HCT116 (cell line): ENCODE data around the gene RAB36. TPM values are rescaled to one million over a fixed set of nuclear protein-coding genes. Genes with fewer than 3 reads are reported as not detected.

Source experiments
- ATAC-seq: fragments of 200-7000 bp; cut with Tn5 transposase; 2 replicates; pipeline ENCODE4 v1.9.1; 2020; ENCODE audit warnings: mild to moderate bottlenecking, moderate library complexity
- BruUV-seq: library from RNA; stranded (reverse); fragments of 400-500 nt; replicated peaks from 2 replicates; lab custom pipeline; 2021; lab: Mats Ljungman, UMichigan
- CTCF ChIA-PET: fragments of 300-600 bp; sonication (Branson Sonifier 250); formaldehyde crosslinking; loops from one replicate; lab custom pipeline; 2021; ENCODE audit warnings: antibody characterized with exemption; lab: Charles Lee
- POLR2A ChIA-PET: fragments of 300-600, 350-600 bp; sonication (Branson Sonifier 250); formaldehyde crosslinking; loops from one replicate; lab custom pipeline; 2021; ENCODE audit warnings: antibody characterized with exemption; lab: Charles Lee
- RAD21 ChIA-PET, 2 experiments: fragments of 300-600 bp; sonication (Branson Sonifier 250); formaldehyde crosslinking; loops; one replicate each; lab custom pipeline; 2023; ENCODE audit warnings: low total read pairs in 2 of 2; ENCODE audit not compliant: uncharacterized antibody in 2 of 2, unreplicated experiment in 2 of 2, low non-redundant PET in 1 of 2; lab: Charles Lee
- DNase-seq: peaks from one replicate; pipeline ENCODE4 v3.0.0-alpha.2; 2010; ENCODE audit warnings: low read depth, low spot score
- H2AFZ ChIP-seq: fragments of 200-600 bp; shearing (Covaris generic), sonication (generic); 2 replicates; pipeline ENCODE4 v1.6.1; 2017; ENCODE audit warnings: low read depth, mixed run types, mixed read lengths, antibody characterized with exemption, low read length; ENCODE audit not compliant: poor library complexity, severe bottlenecking
- H3K27ac ChIP-seq: 2 replicates; pipeline ENCODE4 v1.5.1; 2012; ENCODE audit warnings: low read depth, low read length
- H3K27me3 ChIP-seq: fragments of 200-600 bp; sonication (generic); 2 replicates; pipeline ENCODE4 v1.6.1; 2016; ENCODE audit warnings: mixed run types, low read length, mixed read lengths; ENCODE audit not compliant: insufficient read depth
- H3K36me3 ChIP-seq, 2 experiments: fragments of 200-500 bp in 1 of 2; fragments of 200-600 bp in 1 of 2; sonication (Bioruptor generic) in 1 of 2; sonication (generic) in 1 of 2; 2 replicates each; pipeline versions ENCODE4 v1.5.1 to v1.6.1; 2014 to 2016; ENCODE audit warnings: low read length in 2 of 2, inconsistent platforms in 1 of 2, mixed read lengths in 1 of 2, mixed run types in 1 of 2; ENCODE audit not compliant: insufficient read depth in 2 of 2, control insufficient read depth in 1 of 2
- H3K4me1 ChIP-seq, 2 experiments: fragments of 200-600 bp in 1 of 2; sonication (generic) in 1 of 2; 2 replicates each; pipeline versions ENCODE4 v1.5.1 to v1.6.1; 2012 to 2017; ENCODE audit warnings: low read length in 2 of 2, inconsistent platforms in 1 of 2, mild to moderate bottlenecking in 1 of 2, mixed read lengths in 1 of 2, mixed run types in 1 of 2, moderate library complexity in 1 of 2; ENCODE audit not compliant: insufficient read depth in 2 of 2, control insufficient read depth in 1 of 2
- H3K4me2 ChIP-seq: fragments of 200-600 bp; sonication (generic); 2 replicates; pipeline ENCODE4 v1.6.1; 2017; ENCODE audit warnings: mixed run types, low read length, mixed read lengths
- H3K4me3 ChIP-seq, 2 experiments: fragments of 200-600 bp in 1 of 2; sonication (generic) in 1 of 2; replicated peaks in 1 of 2; 2 replicates each; pipeline ENCODE4 v1.5.1; 2011 to 2016; ENCODE audit warnings: low read length in 2 of 2, control low read depth in 1 of 2, low read depth in 1 of 2, mild to moderate bottlenecking in 1 of 2, mixed read lengths in 1 of 2, mixed run types in 1 of 2
- H3K79me2 ChIP-seq: fragments of 200-600 bp; sonication (generic); 2 replicates; pipeline ENCODE4 v1.6.1; 2017; ENCODE audit warnings: mild to moderate bottlenecking, mixed run types, low read length, moderate library complexity, mixed read lengths; ENCODE audit not compliant: insufficient read depth
- H3K9ac ChIP-seq: fragments of 200-600 bp; sonication (generic); 2 replicates; pipeline ENCODE4 v1.6.1; 2016; ENCODE audit warnings: low read length, mixed read lengths
- H3K9me2 ChIP-seq: fragments of 200-600 bp; sonication (generic), shearing (Covaris generic); 2 replicates; pipeline ENCODE4 v1.6.1; 2017; ENCODE audit warnings: mixed run types, mild to moderate bottlenecking, moderate library complexity; ENCODE audit not compliant: insufficient read depth
- H3K9me3 ChIP-seq, 2 experiments: fragments of 200-500 bp in 1 of 2; fragments of 200-600 bp in 1 of 2; sonication (Bioruptor generic) in 1 of 2; sonication (generic) in 1 of 2; 2 replicates each; pipeline ENCODE4 v1.6.1; 2014 to 2017; ENCODE audit warnings: low read length in 2 of 2, mixed read lengths in 2 of 2, inconsistent platforms in 1 of 2, low read depth in 1 of 2, mild to moderate bottlenecking in 1 of 2, mixed run types in 1 of 2, moderate library complexity in 1 of 2; ENCODE audit not compliant: control insufficient read depth in 1 of 2, insufficient read depth in 1 of 2
- H4K20me1 ChIP-seq: fragments of 200-600 bp; sonication (generic), shearing (Covaris generic); 2 replicates; pipeline ENCODE4 v1.6.1; 2017; ENCODE audit warnings: mixed run types, mild to moderate bottlenecking, moderate library complexity; ENCODE audit not compliant: insufficient read depth
- ATF3 ChIP-seq: IDR thresholded peaks from 2 replicates; pipeline ENCODE4 v1.6.1; 2012
- CBX3 ChIP-seq: IDR thresholded peaks from 2 replicates; pipeline ENCODE4 v1.6.1; 2012; ENCODE audit warnings: low read depth
- CTCF ChIP-seq, 3 experiments: fragments of 200-600 bp in 1 of 3; sonication (generic) in 1 of 3; IDR thresholded peaks in 2 of 3; conservative IDR thresholded peaks in 1 of 3; 2 replicates each; pipeline ENCODE4 v1.5.1; 2012 to 2017; ENCODE audit warnings: low read depth in 2 of 3, low read length in 2 of 3, antibody characterized with exemption in 1 of 3, borderline replicate concordance in 1 of 3, control low read depth in 1 of 3, mild to moderate bottlenecking in 1 of 3, mixed read lengths in 1 of 3, mixed run types in 1 of 3, moderate library complexity in 1 of 3; ENCODE audit not compliant: insufficient read depth in 1 of 3
- EGR1 ChIP-seq: IDR thresholded peaks from 2 replicates; pipeline ENCODE4 v1.6.1; 2012; ENCODE audit warnings: low read depth
- JUND ChIP-seq: IDR thresholded peaks from 2 replicates; pipeline ENCODE4 v1.6.1; 2012
- MAX ChIP-seq: IDR thresholded peaks from 2 replicates; pipeline ENCODE4 v1.6.1; 2012
- POLR2A ChIP-seq: IDR thresholded peaks from 2 replicates; pipeline ENCODE4 v1.7.0; 2011; ENCODE audit warnings: borderline replicate concordance; ENCODE audit not compliant: insufficient read depth, insufficient read length; ENCODE audit errors: extremely low read depth
- RAD21 ChIP-seq: IDR thresholded peaks from 2 replicates; pipeline ENCODE4 v1.6.1; 2012; ENCODE audit warnings: low read depth, mild to moderate bottlenecking
- SIN3A ChIP-seq: IDR thresholded peaks from 2 replicates; pipeline ENCODE4 v1.6.1; 2012; ENCODE audit warnings: low read depth
- SRF ChIP-seq: IDR thresholded peaks from 2 replicates; pipeline ENCODE4 v1.6.1; 2012; ENCODE audit warnings: low read depth
- TCF7L2 ChIP-seq: IDR thresholded peaks from 2 replicates; pipeline ENCODE4 v1.7.0; 2011; ENCODE audit warnings: borderline replicate concordance, inconsistent platforms; ENCODE audit not compliant: insufficient read depth, insufficient read length; ENCODE audit errors: extremely low read depth
- YY1 ChIP-seq: IDR thresholded peaks from 2 replicates; pipeline ENCODE4 v1.6.1; 2011; ENCODE audit warnings: low read length, low read depth, moderate library complexity, mild to moderate bottlenecking; ENCODE audit not compliant: insufficient replicate concordance; ENCODE audit errors: extremely low read depth
- ZFX ChIP-seq: fragments of 450-650 bp; IDR thresholded peaks from 2 replicates; pipeline ENCODE4 v1.6.1; 2017
- intact Hi-C: fragments of 100-400 bp; cut with micrococcal nuclease; formaldehyde crosslinking; loops from 2 replicates; pipeline ENCODE4 v1.10.0; 2022
- total RNA-seq: library from RNA; stranded (reverse); gene quantifications from one replicate; pipeline ENCODE4 v1.2.1, GENCODE V29; 2021; ENCODE audit not compliant: unreplicated experiment
- TF ChIP-seq, protein P1 (sequence below): IDR thresholded peaks from 2 replicates; pipeline ENCODE4 v1.6.1; 2011; ENCODE audit warnings: mild to moderate bottlenecking, low read length, moderate library complexity; ENCODE audit not compliant: insufficient replicate concordance; ENCODE audit errors: extremely low read depth
- TF ChIP-seq, protein P2 (sequence below): IDR thresholded peaks from 2 replicates; pipeline ENCODE4 v1.6.1; 2012; ENCODE audit warnings: low read depth

Gene RAB36
- total RNA-seq, 1 experiment from 2014 or later: 6.1 TPM

DNA sequence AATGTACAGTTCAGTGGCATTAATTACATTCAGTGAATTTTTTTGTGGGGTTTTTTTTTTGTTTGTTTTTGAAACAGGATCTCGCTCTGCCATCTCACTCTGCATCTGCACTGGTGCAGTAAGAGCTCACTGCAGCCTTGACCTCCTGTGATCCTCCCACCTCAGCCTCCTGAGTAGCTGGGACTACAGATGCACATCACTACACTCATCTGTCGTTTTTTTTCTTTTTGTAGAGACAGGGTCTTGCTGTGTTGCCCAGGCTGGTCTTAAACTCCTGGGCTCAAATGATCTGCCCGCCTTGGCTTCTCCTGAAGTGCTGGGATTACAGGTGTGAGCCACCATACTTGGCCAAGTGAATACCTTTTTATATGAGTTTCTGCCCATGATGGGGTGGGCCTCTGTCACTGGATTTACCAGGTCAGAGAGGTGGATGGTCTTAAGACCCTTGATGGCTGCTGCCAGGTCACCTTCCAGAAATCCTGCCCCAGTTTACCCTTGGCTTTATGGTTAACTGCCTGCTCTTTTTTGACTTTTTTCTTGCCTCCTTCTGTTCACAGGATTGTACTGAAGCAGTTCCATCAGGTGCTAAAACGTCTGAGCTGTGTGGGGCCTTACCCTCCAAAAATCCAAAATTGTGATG is 57.7 kb downstream of the RAB36 start:
- no peak for ATAC-seq
- no peaks in the 10 kb centered on the region for H3K9me3 ChIP-seq
- no peak overlapping the region for H3K9ac ChIP-seq
- H3K79me2 ChIP-seq: peaks cover 91% of the 10 kb centered on the region
- H2AFZ ChIP-seq: no peak overlapping the region
- H3K36me3 ChIP-seq: peaks cover 0 to 4% of the 10 kb centered on the region in 2 experiments; a peak in 1 of 4 replicates
- H4K20me1 ChIP-seq: no peaks in the 10 kb centered on the region; the same call in 1 of the 2 replicates
- no peaks in the 10 kb centered on the region for H3K9me2 ChIP-seq
- BruUV-seq: no TSS peak
- ChIA-PET POLR2A (no interaction called here), RAD21 (no interaction called here), CTCF (no interaction called here)
- peaks cover 0 to 6% of the 10 kb centered on the region in 2 experiments; a peak in 1 of 4 replicates for H3K4me1 ChIP-seq
- H3K4me2 ChIP-seq: no peak overlapping the region
- H3K27ac ChIP-seq: no peak overlapping the region
- intact Hi-C loops: no loop called here
- no peak for DNase-seq
- H3K4me3 ChIP-seq: no peak overlapping the region
- no peaks in the 10 kb centered on the region for H3K27me3 ChIP-seq
- TF ChIP-seq ZFX (no peak), JUND (no peak), YY1 (no peak), SIN3A (no peak), POLR2A (no peak), CTCF (IDR thresholded peaks at IDR 0.05 in 2 of 3, conservative IDR thresholded peaks at IDR 0.05 in 1 of 3; ENCODE audit: borderline replicate concordance in 1 of 3, insufficient read depth in 1 of 3, low read depth in 2 of 3, low read length in 2 of 3) (no peak), TCF7L2 (no peak), CBX3 (no peak), SRF (no peak), ATF3 (no peak), MAX (no peak), RAD21 (no peak), EGR1 (no peak)
- TF ChIP-seq, protein P1, sequence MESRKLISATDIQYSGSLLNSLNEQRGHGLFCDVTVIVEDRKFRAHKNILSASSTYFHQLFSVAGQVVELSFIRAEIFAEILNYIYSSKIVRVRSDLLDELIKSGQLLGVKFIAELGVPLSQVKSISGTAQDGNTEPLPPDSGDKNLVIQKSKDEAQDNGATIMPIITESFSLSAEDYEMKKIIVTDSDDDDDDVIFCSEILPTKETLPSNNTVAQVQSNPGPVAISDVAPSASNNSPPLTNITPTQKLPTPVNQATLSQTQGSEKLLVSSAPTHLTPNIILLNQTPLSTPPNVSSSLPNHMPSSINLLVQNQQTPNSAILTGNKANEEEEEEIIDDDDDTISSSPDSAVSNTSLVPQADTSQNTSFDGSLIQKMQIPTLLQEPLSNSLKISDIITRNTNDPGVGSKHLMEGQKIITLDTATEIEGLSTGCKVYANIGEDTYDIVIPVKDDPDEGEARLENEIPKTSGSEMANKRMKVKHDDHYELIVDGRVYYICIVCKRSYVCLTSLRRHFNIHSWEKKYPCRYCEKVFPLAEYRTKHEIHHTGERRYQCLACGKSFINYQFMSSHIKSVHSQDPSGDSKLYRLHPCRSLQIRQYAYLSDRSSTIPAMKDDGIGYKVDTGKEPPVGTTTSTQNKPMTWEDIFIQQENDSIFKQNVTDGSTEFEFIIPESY: no peak
- TF ChIP-seq, protein P2, sequence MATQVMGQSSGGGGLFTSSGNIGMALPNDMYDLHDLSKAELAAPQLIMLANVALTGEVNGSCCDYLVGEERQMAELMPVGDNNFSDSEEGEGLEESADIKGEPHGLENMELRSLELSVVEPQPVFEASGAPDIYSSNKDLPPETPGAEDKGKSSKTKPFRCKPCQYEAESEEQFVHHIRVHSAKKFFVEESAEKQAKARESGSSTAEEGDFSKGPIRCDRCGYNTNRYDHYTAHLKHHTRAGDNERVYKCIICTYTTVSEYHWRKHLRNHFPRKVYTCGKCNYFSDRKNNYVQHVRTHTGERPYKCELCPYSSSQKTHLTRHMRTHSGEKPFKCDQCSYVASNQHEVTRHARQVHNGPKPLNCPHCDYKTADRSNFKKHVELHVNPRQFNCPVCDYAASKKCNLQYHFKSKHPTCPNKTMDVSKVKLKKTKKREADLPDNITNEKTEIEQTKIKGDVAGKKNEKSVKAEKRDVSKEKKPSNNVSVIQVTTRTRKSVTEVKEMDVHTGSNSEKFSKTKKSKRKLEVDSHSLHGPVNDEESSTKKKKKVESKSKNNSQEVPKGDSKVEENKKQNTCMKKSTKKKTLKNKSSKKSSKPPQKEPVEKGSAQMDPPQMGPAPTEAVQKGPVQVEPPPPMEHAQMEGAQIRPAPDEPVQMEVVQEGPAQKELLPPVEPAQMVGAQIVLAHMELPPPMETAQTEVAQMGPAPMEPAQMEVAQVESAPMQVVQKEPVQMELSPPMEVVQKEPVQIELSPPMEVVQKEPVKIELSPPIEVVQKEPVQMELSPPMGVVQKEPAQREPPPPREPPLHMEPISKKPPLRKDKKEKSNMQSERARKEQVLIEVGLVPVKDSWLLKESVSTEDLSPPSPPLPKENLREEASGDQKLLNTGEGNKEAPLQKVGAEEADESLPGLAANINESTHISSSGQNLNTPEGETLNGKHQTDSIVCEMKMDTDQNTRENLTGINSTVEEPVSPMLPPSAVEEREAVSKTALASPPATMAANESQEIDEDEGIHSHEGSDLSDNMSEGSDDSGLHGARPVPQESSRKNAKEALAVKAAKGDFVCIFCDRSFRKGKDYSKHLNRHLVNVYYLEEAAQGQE: no peak
